GM12874 (cell line): ENCODE data around the gene LY6G5B.

Experiments used
- TF ChIP-seq, protein P1 (sequence below): IDR thresholded peaks from 2 replicates; pipeline ENCODE4 v1.5.1; 2011; ENCODE audit warnings: low read depth, mild to moderate bottlenecking, control low read depth, low read length, moderate library complexity; ENCODE audit not compliant: insufficient read depth

LY6G5B gene

DNA sequence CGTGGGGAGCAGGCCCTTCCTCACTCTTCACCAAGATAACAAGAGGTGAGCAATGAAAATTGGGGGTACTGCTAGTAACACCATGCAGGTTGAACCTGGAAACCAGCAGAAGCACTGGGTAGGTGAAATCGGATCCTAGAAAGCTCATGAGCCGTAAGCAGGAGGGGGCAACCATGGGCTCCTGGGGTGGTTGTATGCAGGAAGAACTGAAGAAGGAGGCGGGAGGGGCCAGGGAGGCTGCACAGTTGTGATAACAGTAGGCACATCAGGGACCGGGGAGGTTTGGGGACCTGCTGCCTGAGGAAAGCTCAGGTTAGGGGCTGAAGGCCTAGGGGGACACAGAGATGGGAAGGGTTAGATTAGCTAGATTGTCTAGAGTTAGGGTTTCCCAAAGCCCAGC is 16.7 kb downstream of the LY6G5B start:
- TF ChIP-seq, protein P1, sequence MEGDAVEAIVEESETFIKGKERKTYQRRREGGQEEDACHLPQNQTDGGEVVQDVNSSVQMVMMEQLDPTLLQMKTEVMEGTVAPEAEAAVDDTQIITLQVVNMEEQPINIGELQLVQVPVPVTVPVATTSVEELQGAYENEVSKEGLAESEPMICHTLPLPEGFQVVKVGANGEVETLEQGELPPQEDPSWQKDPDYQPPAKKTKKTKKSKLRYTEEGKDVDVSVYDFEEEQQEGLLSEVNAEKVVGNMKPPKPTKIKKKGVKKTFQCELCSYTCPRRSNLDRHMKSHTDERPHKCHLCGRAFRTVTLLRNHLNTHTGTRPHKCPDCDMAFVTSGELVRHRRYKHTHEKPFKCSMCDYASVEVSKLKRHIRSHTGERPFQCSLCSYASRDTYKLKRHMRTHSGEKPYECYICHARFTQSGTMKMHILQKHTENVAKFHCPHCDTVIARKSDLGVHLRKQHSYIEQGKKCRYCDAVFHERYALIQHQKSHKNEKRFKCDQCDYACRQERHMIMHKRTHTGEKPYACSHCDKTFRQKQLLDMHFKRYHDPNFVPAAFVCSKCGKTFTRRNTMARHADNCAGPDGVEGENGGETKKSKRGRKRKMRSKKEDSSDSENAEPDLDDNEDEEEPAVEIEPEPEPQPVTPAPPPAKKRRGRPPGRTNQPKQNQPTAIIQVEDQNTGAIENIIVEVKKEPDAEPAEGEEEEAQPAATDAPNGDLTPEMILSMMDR, result no peak

DNA sequence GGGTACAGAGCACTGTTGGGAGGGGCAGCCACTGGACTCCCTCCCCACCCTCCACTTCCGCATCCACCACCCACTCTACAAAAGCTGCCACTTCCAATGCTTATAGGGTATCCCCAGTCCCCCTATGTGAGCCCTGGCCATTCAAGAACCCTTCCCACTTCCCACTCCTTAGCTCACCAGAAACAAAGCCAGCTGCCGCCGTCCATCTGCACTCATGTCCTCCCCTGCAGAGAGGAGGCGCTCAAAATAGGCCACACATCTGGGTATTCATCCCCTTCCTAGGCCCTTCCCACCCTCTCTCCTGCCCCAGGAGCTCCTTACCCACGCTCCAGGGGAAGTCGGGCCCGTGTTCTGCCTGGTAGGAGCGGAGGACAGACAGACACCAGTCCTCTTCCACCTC is 17.5 kb downstream of the LY6G5B start:
- TF ChIP-seq, protein P1, result no peak

DNA sequence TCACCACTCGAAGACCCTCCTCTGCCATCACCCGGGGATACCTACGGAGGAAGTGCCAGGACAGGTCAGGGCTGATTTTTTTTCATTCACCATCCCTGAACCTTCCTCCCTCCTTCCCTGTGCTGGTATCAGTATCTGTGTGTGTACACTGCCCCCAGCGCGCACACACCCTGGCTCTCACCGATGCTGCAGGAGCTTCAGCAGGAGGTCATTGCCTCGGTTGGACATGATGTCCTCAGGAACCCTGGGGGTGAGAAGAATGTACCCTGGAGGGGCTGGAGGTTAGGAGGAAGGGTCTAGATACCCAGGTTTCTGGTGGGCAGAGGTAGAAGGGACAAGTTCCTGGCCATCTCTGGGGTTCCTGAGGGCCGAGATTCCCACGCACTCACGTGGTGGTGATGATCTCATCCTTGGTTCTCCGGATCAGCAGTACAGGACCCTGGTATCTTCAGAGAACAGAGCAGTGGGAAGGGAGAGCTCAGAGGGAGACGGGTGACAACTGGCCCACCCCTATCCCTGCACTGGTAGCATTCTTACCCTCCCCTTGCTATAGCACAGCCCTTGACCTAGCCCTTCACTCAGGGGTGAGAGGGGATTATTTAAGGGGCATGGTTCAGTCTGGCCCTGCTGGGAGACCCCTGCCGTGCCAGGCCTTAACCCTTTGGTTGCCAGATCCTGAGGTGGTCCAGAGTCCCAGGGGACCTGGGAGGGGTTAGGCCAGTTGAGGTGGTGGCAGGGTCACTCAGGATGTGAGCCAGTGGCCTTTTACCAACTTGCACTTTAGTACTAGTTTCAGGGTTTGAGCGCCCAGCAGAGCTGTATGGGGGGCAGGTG is 18.3 kb downstream of the LY6G5B start:
- TF ChIP-seq, protein P1, result no peak

DNA sequence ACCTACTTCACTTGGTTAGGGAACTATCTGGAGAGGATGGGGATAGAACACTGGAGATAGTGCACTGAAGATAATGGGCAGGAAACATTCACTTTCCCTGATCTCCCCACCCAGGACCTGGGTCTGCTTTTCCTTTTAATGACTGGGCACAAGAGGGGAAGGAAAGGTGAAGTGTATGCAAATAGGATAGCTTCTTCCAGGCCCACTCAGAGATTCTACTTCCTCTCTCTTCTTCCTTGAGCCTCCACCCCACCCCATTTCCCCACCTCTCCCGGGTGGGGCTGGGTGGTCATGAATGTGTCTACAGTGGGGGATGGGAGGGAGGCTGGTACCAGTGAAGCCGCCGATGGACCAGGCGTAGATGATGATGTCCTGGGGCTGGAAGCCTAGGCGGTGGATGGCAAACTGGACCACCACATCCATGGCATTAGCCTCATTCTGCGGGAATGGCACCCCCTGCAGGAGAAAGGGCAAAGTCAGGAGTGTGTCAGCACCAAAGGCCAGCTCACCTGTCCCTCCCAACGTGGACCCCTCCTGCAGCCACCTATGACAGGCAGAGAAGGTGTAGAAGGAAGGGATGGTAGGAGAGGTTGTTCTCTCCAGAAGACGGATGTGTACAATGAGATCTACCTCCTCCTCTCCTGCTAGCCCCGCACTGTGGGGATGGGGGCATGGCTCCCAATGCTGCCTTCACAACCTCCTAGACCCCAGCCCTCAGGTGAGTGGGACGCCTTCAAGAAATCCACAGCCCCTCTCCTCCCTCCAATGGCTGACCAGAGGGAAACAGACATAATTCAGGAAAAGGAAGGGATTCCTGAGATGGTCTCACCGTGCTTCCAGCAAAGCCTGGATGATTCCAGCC is 19.7 kb downstream of the LY6G5B start:
- TF ChIP-seq, protein P1, result peak; percentile 58

DNA sequence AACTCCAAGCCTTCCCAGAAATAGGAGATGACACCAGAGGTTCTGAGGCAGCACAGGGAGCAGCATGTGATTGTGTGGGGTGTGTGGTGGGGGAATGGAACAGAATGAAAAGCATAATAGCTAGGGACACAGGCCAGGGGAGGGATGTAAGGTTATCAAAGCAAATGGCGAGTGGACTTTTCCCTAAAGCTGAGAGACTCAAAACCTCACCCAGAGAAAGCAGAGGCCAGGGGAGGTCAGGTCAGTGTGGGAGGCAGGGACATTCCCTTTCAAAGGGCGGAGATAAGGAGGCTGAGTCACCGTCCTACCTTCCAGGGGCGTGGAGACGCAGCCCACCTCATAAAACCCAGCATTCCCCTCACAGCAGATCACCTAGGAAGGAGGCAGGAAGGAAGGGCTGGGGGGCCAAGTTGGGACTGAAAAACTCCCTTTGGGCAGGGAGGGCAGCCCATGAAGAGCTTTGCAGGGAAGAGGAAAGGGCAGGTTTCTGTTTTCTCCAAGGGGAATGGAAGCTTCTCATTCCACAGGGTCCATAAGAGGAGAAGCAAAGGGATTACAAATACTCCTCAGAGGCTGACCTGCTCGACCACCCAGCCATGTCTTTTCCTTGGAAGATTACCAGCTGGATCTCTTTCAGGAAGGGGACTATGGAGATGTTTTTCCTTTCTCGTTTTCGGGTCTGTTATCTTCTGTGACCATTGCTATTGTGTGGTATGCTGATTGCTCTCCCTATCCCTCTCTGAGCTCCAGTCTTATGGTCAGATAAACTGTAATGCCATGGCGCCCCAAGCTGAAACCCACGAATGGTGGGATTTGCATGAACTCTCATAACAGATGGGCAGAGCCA is 20.7 kb downstream of the LY6G5B start:
- TF ChIP-seq, protein P1, result no peak

DNA sequence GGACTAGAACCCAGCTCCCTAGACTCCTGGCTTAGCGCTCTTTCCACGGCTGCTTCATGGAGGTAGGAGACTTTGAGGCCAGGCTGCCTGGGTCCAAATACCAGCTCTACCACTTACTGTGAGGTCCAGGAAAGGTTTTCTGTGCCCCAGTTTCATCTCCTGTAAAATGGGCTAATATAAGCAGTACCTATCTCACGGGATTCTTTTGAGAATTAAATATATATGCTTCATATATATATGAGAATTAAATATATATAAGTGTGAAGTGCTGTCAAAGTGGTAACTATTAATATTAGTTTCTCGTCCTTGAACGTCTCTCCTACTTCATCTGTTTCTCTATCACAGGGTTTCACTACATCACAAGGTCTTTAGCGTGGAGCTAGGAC is 21.3 kb downstream of the LY6G5B start:
- TF ChIP-seq, protein P1, result no peak
